Ramos (cell line): ENCODE measurements around the gene SLIT3.

Experiments used
- in situ Hi-C: fragments of 300-500 bp; cut with MboI; formaldehyde crosslinking; loops from one replicate; pipeline ENCODE4 v1.14.3; 2022; ENCODE audit warnings: low sequenced_read_pairs; ENCODE audit not compliant: unreplicated experiment

The SLIT3 gene

DNA sequence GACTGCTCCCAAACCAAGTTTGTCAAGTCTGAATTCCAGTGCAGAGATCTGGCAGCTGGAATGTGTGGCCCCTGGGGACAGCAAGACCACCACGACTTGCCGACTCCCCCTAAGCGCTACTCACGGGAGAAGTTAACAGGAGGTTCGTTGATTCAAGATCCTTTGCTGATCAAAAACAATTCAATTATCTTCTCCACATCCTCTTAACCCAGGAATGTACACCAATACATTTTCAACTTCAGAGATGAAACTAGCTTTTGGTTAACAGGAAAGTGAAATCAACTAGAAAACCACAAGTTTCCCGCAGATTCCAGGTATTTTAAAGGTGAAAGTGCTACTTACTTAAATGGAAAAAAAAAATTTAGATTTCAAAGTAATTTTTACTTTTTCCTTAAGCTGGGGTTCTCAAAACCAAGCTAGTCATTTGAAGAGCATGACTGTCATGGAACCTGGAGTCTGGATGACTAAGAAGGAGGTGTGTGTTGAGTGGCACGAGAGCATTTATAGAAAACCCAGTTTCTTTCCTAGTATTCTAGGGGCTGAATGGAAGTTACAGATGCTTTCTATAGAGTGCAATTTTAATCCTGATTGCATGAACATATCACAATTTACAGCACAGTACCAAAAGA is 464.2 kb downstream of the SLIT3 start:
- in situ Hi-C loops, result no loop called here

DNA sequence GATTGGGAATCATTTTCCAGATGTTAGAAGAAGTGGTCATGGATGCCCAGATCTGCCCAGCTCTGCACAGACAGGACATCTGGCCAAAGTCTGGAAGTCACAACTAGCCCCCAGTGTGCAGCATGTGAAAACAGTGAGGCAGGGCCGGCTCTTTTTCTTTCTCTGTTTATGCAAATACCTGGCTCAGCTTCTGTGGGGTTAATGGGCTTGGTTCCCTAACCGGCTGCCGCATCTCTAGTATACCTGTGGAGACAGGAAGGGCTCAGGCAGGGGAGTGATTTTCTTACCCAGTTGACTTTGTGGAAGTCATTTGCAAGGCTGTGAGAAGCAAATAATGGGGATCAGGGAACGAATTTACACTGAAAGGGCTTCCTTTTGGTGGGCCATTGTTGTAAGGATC is 467.0 kb downstream of the SLIT3 start:
- in situ Hi-C loops, result no loop called here

DNA sequence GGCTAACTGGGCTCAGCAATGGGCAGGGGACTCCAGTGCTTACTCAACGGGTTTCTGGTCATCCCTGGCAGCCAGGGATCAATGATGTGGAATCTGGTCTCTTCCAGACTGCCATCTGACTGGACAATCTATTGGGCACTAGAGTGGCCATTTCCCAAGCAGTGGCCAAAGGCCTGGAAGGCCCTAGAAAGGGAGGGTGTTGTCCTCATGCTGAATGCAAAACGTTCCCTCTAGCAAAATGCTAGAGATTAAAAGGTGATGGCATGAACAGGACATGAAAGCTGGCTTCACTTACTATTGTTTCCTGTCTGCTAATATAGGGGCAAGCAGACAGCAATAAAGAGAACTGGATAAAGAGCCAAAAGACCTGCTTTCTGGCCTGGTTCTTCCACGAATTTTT is 467.6 kb downstream of the SLIT3 start:
- in situ Hi-C loops, result no loop called here

DNA sequence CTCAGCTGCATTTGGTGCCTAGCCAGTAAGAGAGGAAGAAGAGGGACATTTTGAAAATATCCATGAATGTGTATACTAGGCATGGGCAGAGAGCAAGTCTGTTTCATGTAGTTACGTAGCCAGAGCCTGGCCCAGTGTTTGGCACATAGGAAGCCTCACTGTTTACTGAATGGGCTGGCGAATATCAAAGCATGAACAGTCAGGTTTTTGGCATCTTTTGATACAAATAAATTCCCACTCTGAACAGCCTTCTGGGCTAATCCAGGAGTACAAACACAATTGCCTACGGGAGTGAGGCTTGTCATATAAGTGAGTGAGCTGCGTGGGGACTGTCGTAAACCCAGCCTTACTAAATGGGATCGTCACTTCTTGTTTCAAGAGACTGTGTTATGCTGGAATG is 468.6 kb downstream of the SLIT3 start:
- in situ Hi-C loops, result no loop called here

DNA sequence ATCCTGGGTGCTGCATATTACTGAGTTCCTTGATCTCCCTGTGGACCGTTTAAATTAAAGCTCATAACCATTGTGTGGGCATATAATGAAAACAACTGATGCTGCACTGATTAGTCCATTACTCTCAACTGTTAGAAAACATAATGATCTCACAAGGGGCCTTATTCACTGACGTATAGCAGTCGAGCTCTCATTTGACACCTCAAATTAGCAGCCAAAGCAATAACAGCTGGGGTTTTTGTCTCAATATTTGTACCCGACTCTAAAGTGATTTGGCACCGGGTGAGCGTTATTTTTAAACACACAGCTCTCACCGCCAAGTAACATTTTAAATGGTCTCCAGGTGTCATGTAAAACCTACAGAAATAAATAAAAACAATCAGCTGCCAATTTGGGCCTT is 469.6 kb downstream of the SLIT3 start:
- in situ Hi-C loops, result no loop called here

DNA sequence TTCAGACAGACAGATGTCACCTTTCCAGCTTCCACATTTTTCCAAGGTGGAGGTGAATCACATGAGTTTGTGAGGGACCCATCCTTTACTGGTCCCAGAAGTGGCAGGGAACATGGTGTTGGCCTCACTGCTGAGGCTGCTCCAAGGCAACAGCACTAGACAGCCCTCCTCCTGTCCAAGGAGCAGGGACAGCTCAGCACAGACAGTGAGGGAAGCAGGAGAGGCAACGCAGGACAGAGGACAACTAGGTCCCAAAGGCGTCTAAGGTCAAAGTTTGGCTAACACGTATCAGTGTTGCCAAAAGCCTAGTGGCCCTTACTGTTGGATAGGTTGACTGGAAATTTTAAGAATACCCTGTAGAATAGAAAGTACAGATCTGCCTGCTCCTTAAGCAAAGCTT is 470.1 kb downstream of the SLIT3 start:
- in situ Hi-C loops, result no loop called here

DNA sequence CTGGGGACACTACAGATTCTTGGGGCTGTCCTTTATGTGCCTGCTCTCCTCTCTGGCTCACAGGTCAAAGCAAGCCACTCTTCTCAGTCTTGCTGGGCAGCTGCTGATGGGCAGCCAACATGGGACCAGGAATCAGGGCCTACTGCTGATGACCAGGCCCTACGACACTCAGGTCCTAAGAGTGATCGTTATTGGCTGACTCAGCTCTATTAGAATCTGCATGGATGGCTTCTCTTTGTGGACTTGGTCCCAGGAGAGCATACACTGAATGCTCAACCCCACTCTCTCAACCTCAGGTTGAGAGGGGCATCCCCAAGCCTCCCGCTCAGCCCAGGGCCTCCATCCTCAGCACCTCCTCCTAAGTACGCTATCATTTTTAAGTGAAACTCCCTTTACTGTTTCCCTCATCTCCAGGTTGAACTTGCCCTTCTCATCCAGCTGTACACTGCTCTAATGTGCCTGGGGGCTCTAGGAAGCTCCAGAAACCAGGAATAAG is 471.0 kb downstream of the SLIT3 start:
- in situ Hi-C loops, result no loop called here

DNA sequence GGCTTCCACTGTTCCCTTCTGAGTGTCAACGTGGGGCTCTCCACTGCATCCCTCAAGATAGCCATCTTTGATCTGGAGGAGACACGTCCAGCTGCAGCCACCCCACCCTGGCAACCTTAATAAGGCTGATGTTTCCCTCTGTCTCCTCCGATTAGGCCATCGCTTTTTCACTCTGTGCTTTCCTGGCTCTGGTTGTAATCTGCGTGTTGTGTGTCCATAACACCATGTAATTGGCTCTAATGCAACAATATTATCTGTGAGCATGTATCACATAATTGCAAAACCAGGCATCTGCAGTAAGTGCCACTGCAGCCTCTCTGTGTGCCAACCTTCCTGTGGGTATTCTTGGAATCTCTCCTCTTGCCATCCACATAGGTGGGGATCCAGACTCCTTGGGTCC is 471.9 kb downstream of the SLIT3 start:
- in situ Hi-C loops, result no loop called here

DNA sequence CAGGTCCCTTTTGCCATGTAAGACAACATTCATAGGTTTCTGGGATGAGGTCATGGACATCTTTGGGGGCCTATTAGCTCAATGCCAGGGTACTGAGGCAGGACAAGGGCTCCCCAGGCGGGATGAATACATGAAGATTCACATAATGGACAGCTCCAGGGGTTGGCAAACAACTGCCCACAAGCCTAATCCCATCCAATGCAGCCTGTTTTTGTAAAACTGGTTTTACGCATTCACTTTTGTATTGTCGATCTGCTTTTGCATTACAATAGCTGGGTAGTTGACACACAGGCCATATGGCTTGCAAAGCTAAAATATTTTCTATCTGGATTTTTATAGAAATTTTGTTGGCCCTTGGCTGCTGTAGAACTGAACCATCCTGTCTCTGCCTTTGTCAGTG is 473.3 kb downstream of the SLIT3 start:
- in situ Hi-C loops, result no loop called here

DNA sequence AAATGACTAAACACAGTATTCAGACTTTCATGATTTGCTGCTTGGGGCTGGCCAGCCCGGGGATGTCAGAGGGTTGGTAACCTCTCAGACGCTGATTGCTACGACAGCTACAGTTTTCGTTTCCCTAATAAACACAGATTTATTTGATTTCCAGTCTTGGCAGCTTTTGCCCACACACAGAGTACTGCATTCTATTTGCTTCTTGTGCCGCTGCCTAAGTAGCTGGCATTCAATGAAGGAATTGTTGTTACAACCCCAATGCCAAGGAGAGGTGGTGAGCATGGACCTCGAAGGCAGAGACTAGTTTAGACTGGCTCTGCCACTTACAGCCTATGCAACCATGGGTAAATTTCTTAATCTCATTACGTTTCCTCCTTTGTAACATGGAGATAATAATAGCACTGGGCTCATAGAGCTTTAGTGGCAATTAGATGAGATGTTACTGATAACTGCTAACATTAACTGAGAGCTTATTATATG is 474.7 kb downstream of the SLIT3 start:
- in situ Hi-C loops, result no loop called here

DNA sequence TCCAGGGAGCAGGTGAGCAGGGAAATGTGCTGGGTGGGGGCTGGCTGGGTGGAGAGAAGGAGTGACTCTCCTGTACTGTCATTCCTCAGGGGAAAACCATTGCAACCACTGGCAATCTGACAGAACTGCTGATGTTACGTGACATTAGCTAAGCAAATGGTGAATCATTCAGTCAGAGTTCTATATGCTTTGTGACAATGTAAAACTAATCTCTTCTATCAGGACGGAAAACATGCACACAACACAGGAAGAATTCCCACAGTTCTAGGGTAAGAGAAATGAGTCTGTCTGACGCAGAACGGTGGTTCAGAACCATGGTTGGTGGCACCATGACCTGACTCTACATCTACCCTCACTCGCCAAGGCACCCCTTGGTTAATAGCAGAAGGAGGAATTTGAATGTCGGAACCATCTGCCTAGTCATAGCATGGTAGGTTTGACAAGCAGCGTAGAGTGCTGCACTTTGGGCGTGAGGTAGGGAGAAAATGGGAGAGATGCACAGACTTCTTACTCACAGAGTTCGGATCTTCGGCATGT is 478.1 kb downstream of the SLIT3 start:
- in situ Hi-C loops, result no loop called here

DNA sequence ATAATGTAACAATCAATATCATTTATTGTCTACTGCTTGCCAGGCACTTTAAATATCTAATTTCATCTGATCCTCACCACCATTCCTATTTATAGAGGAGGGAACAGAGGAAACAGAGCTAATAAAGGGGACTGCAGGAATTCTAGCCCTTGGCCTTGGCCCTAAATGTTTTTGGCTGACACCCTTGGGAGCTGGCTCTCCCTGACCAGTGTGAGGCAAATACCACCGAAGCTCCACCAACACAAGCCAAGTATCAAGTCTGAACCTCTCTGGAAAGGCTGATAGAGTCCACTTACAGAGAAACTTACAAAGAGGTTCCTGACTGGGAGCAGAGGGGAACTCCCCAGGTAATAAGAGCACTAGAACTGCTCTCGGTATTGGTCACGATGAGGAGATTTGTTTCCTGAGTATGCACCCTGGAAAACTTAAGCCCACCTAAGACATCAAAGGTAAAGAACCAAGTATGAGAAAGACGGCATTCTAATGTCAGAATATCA is 478.6 kb downstream of the SLIT3 start:
- in situ Hi-C loops, result no loop called here

DNA sequence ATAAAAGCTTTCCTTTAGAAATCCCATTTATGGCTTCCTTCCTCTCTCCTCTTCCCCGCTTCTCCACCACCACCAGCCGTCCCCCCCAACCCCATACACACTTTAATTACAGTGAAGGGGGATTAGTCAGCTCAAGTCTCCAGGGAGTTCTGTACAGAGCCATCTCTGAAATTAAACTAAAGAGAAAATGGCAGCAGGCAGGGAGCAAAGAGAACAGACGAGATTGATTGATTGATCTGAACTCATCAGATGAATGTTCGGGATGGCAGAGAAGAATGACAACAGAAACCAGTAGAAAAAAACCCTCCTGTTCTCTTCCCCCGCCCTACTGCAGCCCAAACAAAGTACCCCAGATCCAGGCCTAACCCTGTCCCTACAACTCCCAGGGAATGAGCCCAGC is 480.1 kb downstream of the SLIT3 start:
- in situ Hi-C loops, result no loop called here

DNA sequence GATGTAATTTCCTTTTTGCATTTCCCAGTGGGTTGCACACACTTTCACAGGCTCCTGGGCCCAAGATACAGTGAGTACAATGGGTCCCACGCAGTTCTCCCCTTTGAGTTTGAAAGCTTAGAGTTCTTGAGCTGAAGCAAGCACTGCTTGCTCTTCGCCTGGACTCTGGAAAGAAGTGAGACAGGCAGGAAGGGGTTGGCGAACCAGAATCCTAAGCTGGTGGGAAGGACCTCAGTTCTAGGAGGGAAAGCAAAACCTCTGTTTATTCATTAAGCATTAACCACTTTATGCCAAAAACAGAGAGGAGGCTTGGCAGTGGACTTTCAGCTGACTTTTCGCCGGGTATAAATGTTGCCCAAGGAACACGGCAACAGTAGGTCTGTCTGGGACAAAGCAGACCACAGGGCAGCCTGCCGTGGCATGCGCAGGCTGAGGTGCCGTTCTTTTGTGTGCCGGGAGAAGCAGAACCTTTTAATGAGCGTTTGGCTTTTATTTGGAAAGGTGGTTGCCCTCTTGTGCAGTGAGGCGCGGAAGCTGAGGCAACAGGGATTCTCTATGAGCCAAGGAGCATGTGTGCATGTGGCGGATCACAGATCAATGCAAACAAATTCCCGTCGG is 481.8 kb downstream of the SLIT3 start:
- in situ Hi-C loops, result no loop called here

DNA sequence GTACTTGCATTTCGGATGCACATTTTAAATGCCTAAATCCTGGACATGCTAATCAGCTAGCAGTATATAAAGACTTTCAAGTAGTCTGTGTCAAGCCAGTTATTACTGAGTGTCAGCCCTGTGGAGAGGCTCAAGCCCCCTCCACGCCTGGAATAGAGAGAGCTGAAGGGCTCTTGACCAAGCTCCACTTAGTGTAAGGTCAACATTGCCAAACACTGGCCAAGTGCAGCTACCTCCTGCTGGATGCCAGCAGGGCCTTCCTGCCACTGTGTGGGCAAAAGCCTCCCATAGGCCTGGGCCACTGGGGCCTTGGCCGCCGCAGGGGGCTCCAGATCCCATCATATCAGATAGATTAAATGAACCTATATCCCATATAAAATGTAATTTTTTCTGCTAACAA is 482.4 kb downstream of the SLIT3 start:
- in situ Hi-C loops, result no loop called here

DNA sequence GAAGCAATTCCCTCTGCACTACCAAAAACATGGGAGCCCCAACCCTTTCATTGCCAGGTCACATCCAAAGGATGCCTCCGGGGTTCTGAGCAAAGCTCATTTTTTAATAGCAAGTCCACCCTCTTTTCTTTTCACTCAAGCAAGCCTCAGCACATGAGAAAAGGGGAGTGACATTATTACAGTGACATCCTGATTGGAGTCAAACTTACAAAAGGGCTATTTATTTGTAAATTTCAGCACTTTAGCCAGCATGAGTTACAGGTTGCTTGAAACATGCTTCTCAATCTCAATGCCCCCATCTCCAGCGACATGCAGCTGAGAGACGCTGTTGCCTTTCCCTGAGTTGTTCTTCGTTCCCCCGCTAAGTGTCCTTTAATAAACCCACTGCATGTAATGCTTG is 483.3 kb downstream of the SLIT3 start:
- in situ Hi-C loops, result no loop called here

DNA sequence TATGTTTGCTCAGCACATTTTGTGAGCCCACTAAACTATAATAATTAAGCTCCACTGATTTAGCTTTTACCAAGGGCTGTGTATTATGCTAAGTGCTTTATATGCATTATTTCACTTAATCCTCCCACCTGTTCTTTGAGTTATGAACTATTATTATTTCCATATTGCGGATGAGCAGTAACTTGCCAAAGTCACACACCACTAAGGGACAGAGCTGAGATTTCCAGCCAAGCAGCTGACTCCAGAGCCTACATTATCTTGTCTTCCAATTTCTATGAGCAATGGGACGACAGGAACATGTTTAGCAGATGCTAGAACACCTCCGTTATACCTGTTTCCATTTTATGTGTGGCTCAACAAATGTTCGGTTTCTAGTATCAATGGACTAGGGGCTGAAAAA is 484.3 kb downstream of the SLIT3 start:
- in situ Hi-C loops, result no loop called here

DNA sequence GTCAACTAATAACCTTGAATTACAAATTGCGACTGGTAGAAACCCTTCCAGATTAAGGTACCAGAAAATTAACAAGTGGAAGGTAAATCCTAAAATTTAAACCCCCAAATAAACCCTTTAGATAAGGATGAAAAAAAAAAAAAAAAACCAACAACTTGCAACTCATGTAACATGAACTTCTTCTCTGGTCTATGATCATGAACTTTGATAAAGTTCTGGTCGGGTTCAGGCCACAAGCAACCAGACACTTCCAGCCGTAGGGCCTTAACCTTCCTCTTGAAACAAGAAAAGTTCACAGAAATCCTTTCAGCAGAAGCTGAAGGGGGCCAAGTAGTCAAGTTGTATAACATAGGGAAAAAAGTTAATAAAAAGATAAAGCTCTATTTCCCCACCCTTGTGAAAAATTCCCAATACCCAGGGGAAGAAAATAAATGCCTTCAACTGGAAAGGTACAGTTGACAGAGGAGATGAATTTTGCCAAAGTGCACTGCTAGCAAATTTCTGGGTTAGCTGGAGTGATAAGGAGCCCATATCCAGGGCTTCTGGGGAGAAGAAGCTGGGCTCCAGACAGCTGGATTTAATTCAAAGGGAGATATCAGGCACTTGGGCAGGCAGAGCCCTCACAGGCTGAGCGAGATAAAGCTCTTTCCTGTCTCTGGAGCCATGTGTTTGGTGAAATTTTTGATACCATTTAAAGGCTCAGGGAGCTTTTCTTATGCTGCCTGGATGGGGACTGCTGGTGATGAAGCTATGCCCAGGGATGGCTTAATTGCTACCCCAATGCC is 487.6 kb downstream of the SLIT3 start:
- in situ Hi-C loops, result no loop called here

DNA sequence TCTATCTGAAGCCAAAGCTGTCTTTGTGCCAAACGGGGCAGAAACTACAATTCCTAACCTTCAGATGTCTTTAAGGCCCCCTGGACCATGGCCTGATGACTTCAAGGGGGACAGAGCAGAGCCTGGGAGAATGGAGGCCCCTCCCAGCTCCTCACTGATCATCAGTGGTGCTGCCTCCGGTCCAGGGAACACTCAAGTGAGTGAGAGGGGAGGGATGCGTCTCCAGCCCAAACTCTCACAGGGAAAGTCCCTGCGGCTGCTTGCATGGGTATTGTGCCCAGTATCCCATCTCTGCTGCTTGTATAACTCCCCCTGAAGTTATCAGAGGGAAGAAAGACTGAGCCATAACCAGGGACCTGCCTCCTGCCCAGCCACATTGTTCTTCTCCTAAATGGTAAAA is 490.3 kb downstream of the SLIT3 start:
- in situ Hi-C loops, result no loop called here

DNA sequence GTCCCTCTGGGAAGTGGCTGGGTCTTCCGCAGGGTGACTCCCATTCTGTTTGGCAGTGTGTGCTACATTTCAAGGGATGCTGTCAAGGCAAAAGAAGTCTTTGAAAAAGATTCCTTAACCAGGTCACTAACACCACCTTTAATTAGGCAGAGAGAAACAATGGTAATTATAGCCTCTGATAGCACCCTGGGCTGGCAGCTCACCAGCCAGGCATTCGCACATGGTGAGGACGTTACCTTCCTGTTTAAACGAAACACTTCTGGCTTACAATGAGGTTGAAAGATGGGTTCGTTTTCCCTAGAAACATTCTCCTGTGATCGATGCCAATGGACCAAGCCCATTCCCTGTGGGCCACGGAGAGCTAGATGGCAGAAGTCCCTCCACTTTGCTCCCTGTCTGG is 491.7 kb downstream of the SLIT3 start:
- in situ Hi-C loops, result no loop called here

DNA sequence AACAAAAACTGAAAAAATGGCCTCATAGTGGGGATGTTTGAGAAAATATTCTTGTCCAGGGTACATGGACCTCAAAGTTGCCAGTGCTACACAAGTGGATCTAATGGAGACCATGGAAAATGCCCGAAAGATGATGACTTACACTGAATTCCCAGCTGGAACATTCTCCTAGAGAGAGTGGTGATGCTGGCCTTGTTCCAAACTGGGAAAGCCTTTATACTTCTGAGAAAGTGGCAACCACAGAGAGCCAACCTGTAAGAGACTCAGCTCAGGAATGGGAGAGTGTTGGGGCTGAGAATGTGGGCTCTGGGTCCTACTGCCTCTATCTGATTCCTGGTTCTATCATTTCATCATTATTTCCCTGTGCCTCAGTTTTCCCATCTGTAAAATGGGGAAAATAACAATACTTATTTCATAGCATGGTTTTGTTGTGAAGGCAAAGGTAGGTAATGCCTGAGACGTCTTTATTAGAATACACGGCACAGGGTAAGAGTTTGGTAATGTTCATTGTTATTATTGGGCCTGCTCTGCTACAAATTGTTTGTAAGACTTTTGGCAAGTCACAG is 492.8 kb downstream of the SLIT3 start:
- in situ Hi-C loops, result no loop called here
